Keratinocyte (primary cell): ENCODE data around the gene MYMX. TPM values are rescaled to one million over a fixed set of nuclear protein-coding genes. Genes with fewer than 3 reads are reported as not detected.

Experiments
- DNase-seq: peaks from one replicate; pipeline ENCODE4 v3.0.0-alpha.2; 2011; ENCODE audit warnings: low read depth, missing footprints, low spot score
- FAIRE-seq: peaks from 2 replicates; lab custom pipeline; 2011; peaks lifted over from hg19 to GRCh38; lab: Jason Lieb, UNC
- H2AFZ ChIP-seq: 2 replicates; pipeline ENCODE4 v1.6.0; 2012; ENCODE audit warnings: low read length, control low read depth, inconsistent platforms; ENCODE audit not compliant: control insufficient read depth
- H3K27ac ChIP-seq: 2 replicates; pipeline ENCODE4 v1.5.1; 2011; ENCODE audit warnings: low read length; ENCODE audit not compliant: control insufficient read depth, insufficient read depth
- H3K27me3 ChIP-seq: 3 replicates; pipeline ENCODE4 v1.6.0; 2011; ENCODE audit warnings: low read length; ENCODE audit not compliant: control insufficient read depth, insufficient read depth; ENCODE audit errors: extremely low read depth
- H3K36me3 ChIP-seq, 2 experiments: 2 replicates in 1 of 2; 3 replicates in 1 of 2; pipeline ENCODE4 v1.5.1; 2011; ENCODE audit warnings: low read length in 2 of 2, mild to moderate bottlenecking in 1 of 2; ENCODE audit not compliant: control insufficient read depth in 2 of 2, insufficient read depth in 2 of 2; ENCODE audit errors: extremely low read depth in 1 of 2
- H3K4me1 ChIP-seq: 3 replicates; pipeline ENCODE4 v1.5.1; 2011; ENCODE audit warnings: low read length; ENCODE audit not compliant: control insufficient read depth, insufficient read depth; ENCODE audit errors: extremely low read depth
- H3K4me2 ChIP-seq: 3 replicates; pipeline ENCODE4 v1.6.0; 2011; ENCODE audit warnings: low read depth, low read length; ENCODE audit not compliant: control insufficient read depth, insufficient read depth; ENCODE audit errors: extremely low read depth
- H3K4me3 ChIP-seq, 3 experiments: fragments of 200-600 bp in 1 of 3; sonication (generic) in 1 of 3; 2 replicates in 2 of 3; 3 replicates in 1 of 3; pipeline ENCODE4 v1.5.1; 2011 to 2016; ENCODE audit warnings: low read length in 3 of 3, mild to moderate bottlenecking in 3 of 3, control low read depth in 2 of 3, inconsistent platforms in 1 of 3, low read depth in 1 of 3, mixed read lengths in 1 of 3, mixed run types in 1 of 3, moderate library complexity in 1 of 3; ENCODE audit not compliant: control insufficient read depth in 2 of 3, insufficient read depth in 2 of 3; ENCODE audit errors: extremely low read depth in 1 of 3
- H3K79me2 ChIP-seq: 2 replicates; pipeline ENCODE4 v1.6.0; 2012; ENCODE audit warnings: low read length; ENCODE audit not compliant: control insufficient read depth, insufficient read depth
- H3K9ac ChIP-seq: 3 replicates; pipeline ENCODE4 v1.6.0; 2011; ENCODE audit warnings: low read length; ENCODE audit not compliant: control insufficient read depth, insufficient read depth; ENCODE audit errors: extremely low read depth
- H3K9me1 ChIP-seq: 3 replicates; pipeline ENCODE4 v1.6.0; 2011; ENCODE audit warnings: low read length; ENCODE audit not compliant: control insufficient read depth, insufficient read depth; ENCODE audit errors: extremely low read depth
- H3K9me3 ChIP-seq: 2 replicates; pipeline ENCODE4 v1.5.1; 2012; ENCODE audit warnings: low read depth, low read length; ENCODE audit not compliant: control insufficient read depth
- H4K20me1 ChIP-seq: 3 replicates; pipeline ENCODE4 v1.6.0; 2011; ENCODE audit warnings: low read length; ENCODE audit not compliant: control insufficient read depth, insufficient read depth; ENCODE audit errors: extremely low read depth
- CTCF ChIP-seq, 3 experiments: IDR thresholded peaks in 1 of 3; conservative IDR thresholded peaks in 1 of 3; optimal IDR thresholded peaks in 1 of 3; 2 replicates in 2 of 3; 3 replicates in 1 of 3; pipeline versions ENCODE3 to v1.5.1; 2011; ENCODE audit warnings: low read length in 3 of 3, mild to moderate bottlenecking in 3 of 3, moderate library complexity in 2 of 3, control low read depth in 1 of 3, inconsistent platforms in 1 of 3; ENCODE audit not compliant: insufficient read depth in 2 of 3; ENCODE audit errors: extremely low read depth in 1 of 3
- EZH2 ChIP-seq: IDR thresholded peaks from one replicate; pipeline ENCODE4 v1.6.1; 2012; ENCODE audit warnings: inconsistent platforms, mild to moderate bottlenecking, low read length, moderate library complexity
- dilution Hi-C: fragments of 300-500 bp; cut with MboI; formaldehyde crosslinking; loops from one replicate; pipeline ENCODE4 v1.7.0; 2020; ENCODE audit warnings: low sequenced_read_pairs; ENCODE audit not compliant: extremely low pct_ligation_motif_present
- polyA plus RNA-seq, 5 experiments: library from polyadenylated mRNA; depleted of rRNA in 3 of 5; stranded (reverse) in 3 of 5; stranded (forward) in 1 of 5; unstranded in 1 of 5; fragments of >200 nt; gene quantifications; 1 replicate in 1 of 5; 2 replicates in 3 of 5; 3 replicates in 1 of 5; pipeline versions ENCODE4 v1.2.1 to v1.2.3, GENCODE V29; 2011 to 2012; ENCODE audit warnings: missing spikeins in 2 of 5, low read depth in 1 of 5, low replicate concordance in 1 of 5

The MYMX gene
- polyA plus RNA-seq, 1 donor (not counting 4 experiments of a cell fraction or from before 2014, with no cell fraction given): 0.09 TPM

- peaks cover 24% of the 10 kb centered on the region for H3K4me1 ChIP-seq
- no peaks in the 10 kb centered on the region for H3K27me3 ChIP-seq
- no peak for DNase-seq
- H3K4me3 ChIP-seq: no peak overlapping the region
- no peak for TF ChIP-seq CTCF (optimal IDR thresholded peaks at IDR 0.05 in 1 of 3, IDR thresholded peaks at IDR 0.05 in 1 of 3, conservative IDR thresholded peaks at IDR 0.05 in 1 of 3; ENCODE audit: extremely low read depth in 1 of 3, insufficient read depth in 2 of 3, low read length in 3 of 3)
- no peak for TF ChIP-seq EZH2
- no peaks in the 10 kb centered on the region for H3K9me3 ChIP-seq
- H3K36me3 ChIP-seq: peaks cover 48 to 63% of the 10 kb centered on the region in 2 experiments
- dilution Hi-C loops: no loop called here
- H3K9me1 ChIP-seq: peaks cover 5% of the 10 kb centered on the region
- no peak overlapping the region for H3K27ac ChIP-seq
- FAIRE-seq: no peak
- peaks cover 76% of the 10 kb centered on the region for H4K20me1 ChIP-seq
- peaks cover 64% of the 10 kb centered on the region for H3K79me2 ChIP-seq
- no peak overlapping the region for H2AFZ ChIP-seq
- no peak overlapping the region for H3K4me2 ChIP-seq
- no peak overlapping the region for H3K9ac ChIP-seq
These were observed 34.0 kb downstream of the MYMX start for GRCh38 chr6:44250718-44251123.

- TF ChIP-seq EZH2 (no peak), CTCF (optimal IDR thresholded peaks at IDR 0.05 in 1 of 3, IDR thresholded peaks at IDR 0.05 in 1 of 3, conservative IDR thresholded peaks at IDR 0.05 in 1 of 3; ENCODE audit: extremely low read depth in 1 of 3, insufficient read depth in 2 of 3, low read length in 3 of 3) (no peak)
- dilution Hi-C loops: no loop called here
- Histone ChIP-seq H3K9me3 (no peaks in the 10 kb centered on the region), H2AFZ (no peak overlapping the region), H3K4me1 (peaks cover 31% of the 10 kb centered on the region), H3K9me1 (peaks cover 6% of the 10 kb centered on the region), H3K27me3 (no peaks in the 10 kb centered on the region), H3K36me3 (peaks cover 48 to 69% of the 10 kb centered on the region in 2 experiments), H3K27ac (no peak overlapping the region), H4K20me1 (peaks cover 84% of the 10 kb centered on the region), H3K4me3 (no peak overlapping the region), H3K9ac (no peak overlapping the region), H3K4me2 (no peak overlapping the region), H3K79me2 (peaks cover 75% of the 10 kb centered on the region)
- no peak for DNase-seq
- no peak for FAIRE-seq
These were observed 35.1 kb downstream of the MYMX start for GRCh38 chr6:44251576-44252524.
